GM10266 (cell line): ENCODE measurements around the gene RNF123.
A peak's percentile ranks its signal among the peaks of the same experiment; 100 is the strongest.

ENCODE experiments used
- DNase-seq: peaks from one replicate; pipeline ENCODE4 v3.0.0; 2012; ENCODE audit errors: extremely low spot score
- CTCF ChIP-seq: IDR thresholded peaks from 2 replicates; pipeline ENCODE4 v1.5.1; 2012; ENCODE audit warnings: mild to moderate bottlenecking, low read depth; ENCODE audit not compliant: control insufficient read depth, insufficient read depth; ENCODE audit errors: missing control alignments

Gene RNF123

DNA sequence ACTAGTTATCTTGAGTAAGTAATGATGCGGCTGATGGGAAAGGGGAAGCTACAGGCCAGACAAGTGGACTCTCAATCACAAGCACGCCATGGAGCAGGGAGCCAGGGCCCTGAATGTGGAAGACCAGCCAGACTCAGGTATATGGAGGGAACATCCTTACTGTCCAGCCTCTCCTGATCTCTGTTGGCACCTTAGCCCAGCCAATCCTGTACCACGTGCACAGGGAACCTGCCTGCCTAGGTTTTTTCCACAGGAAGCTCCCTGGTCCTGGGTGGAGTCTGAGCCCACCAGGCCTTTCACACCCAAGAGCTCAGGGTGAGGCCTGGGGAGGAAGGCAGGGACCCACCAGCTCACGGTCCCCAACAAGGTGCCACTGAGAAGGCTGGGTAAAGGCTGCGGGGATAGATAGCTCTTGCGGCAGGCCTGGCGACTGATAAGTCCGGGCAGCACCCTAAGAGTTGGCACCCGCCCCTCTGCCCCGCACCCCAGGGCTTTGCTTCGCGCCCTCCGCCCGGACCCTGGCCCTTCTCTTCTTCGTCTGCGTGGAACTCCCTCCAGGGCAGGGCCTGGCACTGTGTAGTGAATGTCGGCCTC is 16.1 kb upstream of the RNF123 start:
- TF ChIP-seq CTCF = no peak
- DNase-seq = peak; percentile 28

DNA sequence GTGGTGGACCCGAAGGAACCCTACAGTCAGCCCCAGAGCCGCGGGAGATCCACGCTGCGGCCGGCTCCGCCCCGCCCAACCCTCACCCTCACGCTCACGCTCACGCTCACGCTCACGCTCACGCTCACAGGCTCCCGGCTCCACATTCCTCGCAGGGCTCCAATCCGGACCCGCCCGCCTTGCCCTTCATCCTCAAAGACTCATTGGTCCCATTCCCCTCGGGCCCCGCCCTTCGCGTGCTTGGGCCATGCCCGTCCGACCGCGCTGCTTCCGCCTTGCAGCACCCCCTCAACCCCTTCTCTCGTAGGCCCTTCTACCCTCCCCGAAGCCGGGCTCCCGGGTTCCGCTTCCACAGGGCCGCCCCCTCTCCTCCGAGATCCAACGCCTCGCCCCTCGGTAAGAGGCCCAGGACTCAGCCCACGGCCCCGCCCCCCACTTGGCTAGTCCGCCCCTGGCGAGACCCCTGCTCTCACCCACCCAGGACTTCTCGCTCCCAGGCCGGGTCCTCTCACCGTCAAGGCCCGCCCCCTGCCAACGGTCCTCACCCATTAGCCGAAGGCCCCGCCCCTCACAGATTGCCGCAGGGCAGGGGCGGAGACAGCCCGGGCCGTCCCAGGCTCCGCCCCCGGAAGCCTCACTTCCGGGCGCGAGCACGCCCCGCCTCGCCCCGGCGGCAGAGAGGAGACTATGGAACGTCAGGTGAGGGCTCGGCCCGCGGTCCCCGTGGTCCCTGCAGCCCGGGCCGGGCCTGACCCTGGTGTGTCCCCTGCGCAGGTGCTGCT is 15.5 kb upstream of the RNF123 start, which contains the start of gene APEH:
Gene APEH, plus strand, starts transcription at position 637 of the 782 bp plus-strand sequence. Its CDS starts 51 bp downstream, at position 688.
- TF ChIP-seq CTCF = no peak
- peak; percentile 98 for DNase-seq

- no peak for DNase-seq
- no peak for TF ChIP-seq CTCF
Observed at GRCh38 chr3:49674497-49674983, 14.8 kb upstream of the RNF123 start.

GRCh38 chr3:49675912-49676311 is 13.4 kb upstream of the RNF123 start:
- no peak for TF ChIP-seq CTCF
- DNase-seq = no peak

GRCh38 chr3:49680493-49681231 is 8.7 kb upstream of the RNF123 start:
- TF ChIP-seq CTCF = no peak
- no peak for DNase-seq

- no peak for TF ChIP-seq CTCF
- no peak for DNase-seq
Observed at GRCh38 chr3:49681232-49681522, 8.2 kb upstream of the RNF123 start.

- TF ChIP-seq CTCF = no peak
- DNase-seq = no peak
Observed at GRCh38 chr3:49681543-49681942, 7.8 kb upstream of the RNF123 start.
